Osteocyte (in vitro differentiated cells): Measurements from ENCODE around the gene GRHL3. TPM values are rescaled to one million over a fixed set of nuclear protein-coding genes. Genes with fewer than 3 reads are reported as not detected.
"Not testable (repeated sequence)": the region's sequence is repeated elsewhere in the genome, so short reads cannot be mapped to it uniquely, and the experiment has no call there.

Experiments
- DNase-seq: peaks from one replicate; pipeline ENCODE4 v3.0.0; 2021; ENCODE audit warnings: mixed read lengths; ENCODE audit not compliant: unreplicated experiment; ENCODE audit errors: extremely low spot score
- H3K27ac Mint-ChIP-seq: one replicate; pipeline ENCODE4 v1.8.0; 2021; ENCODE audit warnings: mild to moderate bottlenecking, mixed read lengths; ENCODE audit not compliant: unreplicated experiment
- H3K27me3 Mint-ChIP-seq: one replicate; pipeline ENCODE4 v1.8.0; 2021; ENCODE audit warnings: mixed read lengths; ENCODE audit not compliant: unreplicated experiment
- H3K36me3 Mint-ChIP-seq: one replicate; pipeline ENCODE4 v1.8.0; 2021; ENCODE audit warnings: mixed read lengths; ENCODE audit not compliant: unreplicated experiment
- H3K4me1 Mint-ChIP-seq: one replicate; pipeline ENCODE4 v1.8.0; 2021; ENCODE audit warnings: mixed read lengths; ENCODE audit not compliant: unreplicated experiment
- H3K4me3 Mint-ChIP-seq: one replicate; pipeline ENCODE4 v1.8.0; 2021; ENCODE audit warnings: mild to moderate bottlenecking, moderate library complexity, mixed read lengths; ENCODE audit not compliant: unreplicated experiment
- H3K9me3 Mint-ChIP-seq: one replicate; pipeline ENCODE4 v1.8.0; 2021; ENCODE audit warnings: mixed read lengths; ENCODE audit not compliant: unreplicated experiment
- total RNA-seq: library from RNA; stranded (reverse); gene quantifications from 2 replicates; pipeline ENCODE4 v1.2.1, GENCODE V29; 2021
- TF ChIP-seq, protein P1 (sequence below): fragments of 200-600 bp; sonication (generic); IDR thresholded peaks from 2 replicates; pipeline ENCODE4 v1.5.0; 2021; ENCODE audit warnings: antibody characterized with exemption, mild to moderate bottlenecking, moderate library complexity

GRHL3 gene
- total RNA-seq, 1 donor from 2014 or later, result not detected

DNA sequence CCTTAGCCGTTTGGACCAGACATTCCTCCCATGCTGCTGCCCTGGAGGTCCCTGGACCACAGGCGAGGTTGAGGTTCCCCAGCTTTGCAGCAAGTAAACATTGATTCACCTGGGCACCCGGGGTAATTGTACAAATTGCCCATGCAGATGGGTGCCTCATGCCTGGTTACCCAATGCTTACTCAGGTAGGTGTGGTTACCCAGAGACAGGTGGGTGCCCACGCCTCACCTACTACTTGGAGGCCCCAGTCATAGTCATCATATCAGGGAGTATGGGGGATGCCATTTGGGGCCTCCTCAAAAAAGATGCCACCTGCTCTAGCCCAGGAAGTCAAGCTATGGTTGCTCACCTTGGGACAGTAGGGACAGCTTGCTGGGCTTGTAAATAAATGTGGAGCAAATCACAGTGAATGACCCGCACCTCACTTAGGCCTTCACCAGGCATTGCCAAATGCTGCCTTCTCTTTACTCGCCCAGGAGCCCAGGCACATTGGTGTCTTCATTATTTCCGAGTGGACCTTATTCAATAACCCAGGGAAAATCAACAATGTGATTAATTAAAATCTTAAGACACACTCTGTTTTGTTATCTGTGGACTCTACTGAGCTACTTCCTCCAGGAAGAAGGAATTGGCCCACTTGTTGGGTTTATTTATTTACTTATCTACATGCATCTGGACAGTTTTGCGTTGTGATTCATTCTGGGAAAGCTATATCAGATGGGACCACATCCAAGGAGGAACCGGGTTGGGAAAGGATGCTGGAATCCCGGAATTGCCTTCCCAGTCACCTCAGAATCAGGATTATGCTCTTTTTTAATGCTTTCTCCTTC lies 35.6 kb upstream of the GRHL3 start:
- Mint-ChIP-seq H3K27me3 (peaks cover 5% of the 10 kb centered on the region), H3K36me3 (no peaks in the 10 kb centered on the region), H3K27ac (no peak overlapping the region), H3K4me1 (peaks cover 6% of the 10 kb centered on the region), H3K9me3 (peaks cover 3% of the 10 kb centered on the region), H3K4me3 (no peak overlapping the region)
- DNase-seq, result no peak
- TF ChIP-seq, protein P1, sequence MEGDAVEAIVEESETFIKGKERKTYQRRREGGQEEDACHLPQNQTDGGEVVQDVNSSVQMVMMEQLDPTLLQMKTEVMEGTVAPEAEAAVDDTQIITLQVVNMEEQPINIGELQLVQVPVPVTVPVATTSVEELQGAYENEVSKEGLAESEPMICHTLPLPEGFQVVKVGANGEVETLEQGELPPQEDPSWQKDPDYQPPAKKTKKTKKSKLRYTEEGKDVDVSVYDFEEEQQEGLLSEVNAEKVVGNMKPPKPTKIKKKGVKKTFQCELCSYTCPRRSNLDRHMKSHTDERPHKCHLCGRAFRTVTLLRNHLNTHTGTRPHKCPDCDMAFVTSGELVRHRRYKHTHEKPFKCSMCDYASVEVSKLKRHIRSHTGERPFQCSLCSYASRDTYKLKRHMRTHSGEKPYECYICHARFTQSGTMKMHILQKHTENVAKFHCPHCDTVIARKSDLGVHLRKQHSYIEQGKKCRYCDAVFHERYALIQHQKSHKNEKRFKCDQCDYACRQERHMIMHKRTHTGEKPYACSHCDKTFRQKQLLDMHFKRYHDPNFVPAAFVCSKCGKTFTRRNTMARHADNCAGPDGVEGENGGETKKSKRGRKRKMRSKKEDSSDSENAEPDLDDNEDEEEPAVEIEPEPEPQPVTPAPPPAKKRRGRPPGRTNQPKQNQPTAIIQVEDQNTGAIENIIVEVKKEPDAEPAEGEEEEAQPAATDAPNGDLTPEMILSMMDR, result no peak

DNA sequence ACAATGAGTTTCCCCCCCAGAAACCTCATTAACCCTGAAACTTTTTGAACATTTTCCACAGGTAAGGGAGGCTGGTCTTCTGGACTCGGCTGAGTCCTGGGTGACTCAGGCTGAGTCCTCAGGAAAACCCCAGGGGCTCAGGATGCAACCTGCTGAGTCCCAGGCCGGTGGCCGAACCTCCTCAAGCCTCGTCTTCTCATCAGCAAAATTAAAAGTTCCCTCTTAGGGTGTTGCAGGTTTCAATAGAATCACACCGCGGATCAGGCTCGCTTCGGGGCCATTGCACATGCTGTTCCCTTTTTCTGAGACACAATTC lies 35.0 kb upstream of the GRHL3 start:
- no peak overlapping the region for H3K4me3 Mint-ChIP-seq
- peaks cover 6% of the 10 kb centered on the region for H3K4me1 Mint-ChIP-seq
- no peaks in the 10 kb centered on the region for H3K36me3 Mint-ChIP-seq
- H3K27me3 Mint-ChIP-seq, result peaks cover 5% of the 10 kb centered on the region
- no peak for DNase-seq
- no peak overlapping the region for H3K27ac Mint-ChIP-seq
- TF ChIP-seq, protein P1, result no peak
- H3K9me3 Mint-ChIP-seq, result peaks cover 3% of the 10 kb centered on the region

DNA sequence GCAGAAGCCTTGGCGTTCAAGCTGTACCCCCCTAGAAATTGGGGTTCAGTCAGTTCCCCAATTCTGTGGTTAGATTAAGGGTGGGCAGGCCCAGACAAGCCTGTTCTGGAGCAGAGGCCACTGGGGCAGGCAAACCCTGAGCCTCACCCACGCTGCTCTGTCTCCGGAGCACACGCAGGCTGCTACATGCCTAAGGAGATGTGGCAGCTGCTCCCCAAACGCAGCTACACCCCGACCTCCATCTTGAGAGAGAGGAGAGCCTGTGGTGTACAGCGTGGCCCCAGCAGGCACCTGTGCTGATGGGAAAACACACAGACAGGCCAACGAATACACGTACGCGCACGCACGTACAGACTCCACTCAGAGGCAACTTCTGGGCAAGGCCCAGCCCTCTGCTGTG lies 33.9 kb upstream of the GRHL3 start:
- no peaks in the 10 kb centered on the region for H3K36me3 Mint-ChIP-seq
- peaks cover 16% of the 10 kb centered on the region for H3K4me1 Mint-ChIP-seq
- H3K27me3 Mint-ChIP-seq, result peaks cover 5% of the 10 kb centered on the region
- H3K9me3 Mint-ChIP-seq, result peaks cover 3% of the 10 kb centered on the region
- H3K27ac Mint-ChIP-seq, result no peak overlapping the region
- H3K4me3 Mint-ChIP-seq, result no peak overlapping the region
- no peak for DNase-seq
- TF ChIP-seq, protein P1, result no peak

DNA sequence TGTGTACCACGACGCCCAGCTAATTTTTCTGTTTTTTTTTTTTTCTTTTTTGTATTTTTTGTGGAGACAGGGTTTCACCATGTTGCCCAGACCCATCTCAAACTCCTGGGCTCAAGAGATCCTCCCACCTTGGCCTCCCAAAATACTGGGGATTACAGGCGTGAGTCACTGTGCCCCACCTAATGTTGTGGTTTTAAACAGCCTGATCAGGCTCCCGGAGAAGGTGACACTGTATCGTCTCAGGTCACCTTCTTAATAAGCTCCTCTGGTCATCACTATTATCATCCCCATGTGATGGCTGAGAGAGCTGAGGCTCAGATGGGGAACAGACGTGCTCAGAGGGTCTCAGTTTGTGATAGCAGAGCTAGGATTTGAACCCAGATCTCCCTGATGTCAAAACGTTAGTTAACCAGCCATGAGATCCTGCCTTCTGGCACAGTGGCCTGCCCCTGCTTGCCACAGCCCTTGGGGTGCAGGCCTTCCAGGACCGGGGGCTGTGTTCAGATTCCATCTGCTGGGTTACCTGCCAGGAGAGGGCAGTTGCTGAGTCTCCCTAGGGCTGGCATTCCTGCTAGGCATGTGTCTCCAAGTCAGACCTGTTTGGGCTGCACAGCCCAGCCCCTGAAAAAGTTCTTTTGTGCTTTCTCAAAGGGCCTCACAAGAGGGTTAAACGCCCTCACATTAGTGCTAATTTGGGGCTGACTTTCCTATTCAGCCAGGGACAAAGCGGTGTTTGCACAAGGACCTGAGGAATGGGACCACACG lies 32.7 kb upstream of the GRHL3 start:
- TF ChIP-seq, protein P1, result no peak
- Mint-ChIP-seq H3K4me1 (peaks cover 23% of the 10 kb centered on the region), H3K27me3 (peaks cover 4% of the 10 kb centered on the region), H3K4me3 (no peak overlapping the region), H3K27ac (no peak overlapping the region), H3K36me3 (no peaks in the 10 kb centered on the region), H3K9me3 (no peaks in the 10 kb centered on the region)
- no peak for DNase-seq

DNA sequence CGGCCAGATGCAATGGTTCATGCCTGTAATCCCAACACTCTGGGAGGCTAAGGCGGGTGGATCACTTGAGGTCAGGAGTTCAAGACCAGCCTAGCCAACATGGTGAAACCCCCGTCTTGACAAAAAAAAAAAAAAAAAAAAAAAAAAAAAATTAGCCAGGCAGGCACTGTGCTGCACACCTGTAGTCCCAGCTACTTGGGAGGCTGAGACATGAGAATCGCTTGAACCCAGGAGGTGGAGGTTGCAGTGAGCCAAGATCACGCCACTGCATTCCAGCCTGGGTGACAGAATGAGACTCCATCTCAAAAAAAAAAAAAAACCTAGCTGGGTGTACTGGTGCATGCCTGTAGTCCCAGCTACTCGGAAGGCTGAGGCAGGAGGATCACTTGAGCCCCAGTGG lies 31.4 kb upstream of the GRHL3 start:
- peaks cover 23% of the 10 kb centered on the region for H3K4me1 Mint-ChIP-seq
- DNase-seq, H3K27ac Mint-ChIP-seq, H3K4me3 Mint-ChIP-seq, H3K27me3 Mint-ChIP-seq, H3K36me3 Mint-ChIP-seq, H3K9me3 Mint-ChIP-seq: not testable (repeated sequence)
